Stimulated activated CD4-positive, alpha-beta T cell treated with anti-CD3 and anti-CD28 coated beads, TNF-alpha, amount 100 ng/mL, for 24 hours (primary cell): Measurements from ENCODE around the gene TMEM256.
A peak's percentile ranks its signal among the peaks of the same experiment; 100 is the strongest.
"Not testable (repeated sequence)": the region's sequence is repeated elsewhere in the genome, so short reads cannot be mapped to it uniquely, and the experiment has no call there.

ENCODE experiments used
- DNase-seq, 3 experiments: peaks; one replicate each; pipeline ENCODE4 v3.0.0-alpha.2; 2020; ENCODE audit warnings: low read depth in 3 of 3

Gene TMEM256

GRCh38 chr17:7383742-7384488 lies 20.0 kb downstream of the TMEM256 start:
- peak; percentile 50 to 79 (median 63) for DNase-seq

- no peak for DNase-seq
Observed at GRCh38 chr17:7383371-7383741, 20.5 kb downstream of the TMEM256 start.

GRCh38 chr17:7382901-7383300 lies 21.0 kb downstream of the TMEM256 start:
- no peak for DNase-seq

- no peak for DNase-seq
Observed at GRCh38 chr17:7380855-7381683, 22.8 kb downstream of the TMEM256 start, which contains the start of gene TNK1. Gene TNK1, plus strand, starts transcription at chr17:7381089. Its CDS starts 1,838 bp downstream, at chr17:7382927.

GRCh38 chr17:7380321-7380720 lies 23.6 kb downstream of the TMEM256 start:
- DNase-seq: no peak

GRCh38 chr17:7379134-7379533 lies 24.8 kb downstream of the TMEM256 start:
- DNase-seq: no peak

- DNase-seq: no peak
Observed at GRCh38 chr17:7374353-7374752, 29.5 kb downstream of the TMEM256 start.

- no peak for DNase-seq
Observed at GRCh38 chr17:7370853-7371252, 33.0 kb downstream of the TMEM256 start.

- DNase-seq: no peak
Observed at GRCh38 chr17:7369825-7370224, 34.1 kb downstream of the TMEM256 start.

- not testable (repeated sequence) for DNase-seq
Observed at GRCh38 chr17:7368599-7368994, 35.3 kb downstream of the TMEM256 start.

GRCh38 chr17:7367918-7368598 lies 35.8 kb downstream of the TMEM256 start:
- DNase-seq: no peak

- no peak for DNase-seq
Observed at GRCh38 chr17:7367083-7367482, 36.8 kb downstream of the TMEM256 start.

- DNase-seq: not testable (repeated sequence)
Observed at GRCh38 chr17:7365963-7366362, 37.9 kb downstream of the TMEM256 start.

GRCh38 chr17:7363311-7363710 lies 40.6 kb downstream of the TMEM256 start:
- no peak for DNase-seq

GRCh38 chr17:7361906-7362305 lies 42.0 kb downstream of the TMEM256 start:
- no peak for DNase-seq

GRCh38 chr17:7357381-7357780 lies 46.5 kb downstream of the TMEM256 start:
- no peak for DNase-seq

- no peak for DNase-seq
Observed at GRCh38 chr17:7356756-7357155, 47.1 kb downstream of the TMEM256 start.

GRCh38 chr17:7356072-7356549 lies 47.8 kb downstream of the TMEM256 start:
- DNase-seq: peak; percentile 72 to 87 (median 74)

GRCh38 chr17:7355573-7355972 lies 48.3 kb downstream of the TMEM256 start:
- no peak for DNase-seq

- no peak for DNase-seq
Observed at GRCh38 chr17:7355053-7355452, 48.8 kb downstream of the TMEM256 start, which contains the start of gene TMEM95. Gene TMEM95, plus strand, starts transcription at chr17:7355156. Its CDS starts 49 bp downstream, at chr17:7355205.

- DNase-seq: no peak
Observed at GRCh38 chr17:7354262-7354843, 49.5 kb downstream of the TMEM256 start.
